Spleen (tissue), 11 donors: ENCODE data around the gene NCS1. TPM values are rescaled to one million over a fixed set of nuclear protein-coding genes. Genes with fewer than 3 reads are reported as not detected.

Experiments used
- DNase-seq: peaks from one replicate; pipeline ENCODE4 v3.0.0-alpha.2; 2020
- H3K27ac ChIP-seq, 8 donors: fragments of 200-600 bp; sonication (generic) in 7 of 8; 1 replicate in 4 of 8; 2 replicates in 4 of 8; pipeline versions ENCODE4 v1.5.0 to v1.8.0; 2016 to 2021; ENCODE audit warnings: inconsistent platforms in 4 of 8, mild to moderate bottlenecking in 4 of 8, moderate library complexity in 1 of 8
- H3K27me3 ChIP-seq, 7 donors: fragments of 200-600 bp; sonication (generic) in 6 of 7; replicated peaks in 1 of 7; 1 replicate in 4 of 7; 2 replicates in 3 of 7; pipeline versions ENCODE4 v1.5.0 to v1.8.0; 2016 to 2021; ENCODE audit warnings: inconsistent platforms in 3 of 7, mild to moderate bottlenecking in 1 of 7
- H3K36me3 ChIP-seq, 6 donors: fragments of 200-600 bp; sonication (generic) in 5 of 6; 1 replicate in 4 of 6; 2 replicates in 2 of 6; pipeline versions ENCODE4 v1.5.0 to v1.8.0; 2016 to 2021; ENCODE audit warnings: inconsistent platforms in 2 of 6
- H3K4me1 ChIP-seq, 6 donors: fragments of 200-600 bp; sonication (generic) in 5 of 6; 1 replicate in 3 of 6; 2 replicates in 3 of 6; pipeline versions ENCODE4 v1.5.0 to v1.8.0; 2016 to 2021; ENCODE audit warnings: inconsistent platforms in 3 of 6
- H3K4me3 ChIP-seq, 8 donors: fragments of 200-600 bp; sonication (generic) in 7 of 8; 1 replicate in 4 of 8; 2 replicates in 4 of 8; pipeline versions ENCODE4 v1.5.0 to v1.8.0; 2016 to 2021; ENCODE audit warnings: inconsistent platforms in 4 of 8, mild to moderate bottlenecking in 4 of 8, moderate library complexity in 2 of 8
- H3K9me3 ChIP-seq, 8 donors: fragments of 200-600 bp; sonication (generic) in 7 of 8; 1 replicate in 4 of 8; 2 replicates in 4 of 8; pipeline versions ENCODE4 v1.5.0 to v1.8.0; 2016 to 2021; ENCODE audit warnings: inconsistent platforms in 4 of 8
- POLR2A ChIP-seq, 3 donors: fragments of 450-650 bp; IDR thresholded peaks; one replicate each; pipeline ENCODE4 v1.5.1; 2017; ENCODE audit warnings: antibody characterized with exemption in 3 of 3, mild to moderate bottlenecking in 1 of 3
- POLR2AphosphoS5 ChIP-seq, 3 donors: sonication (generic); formaldehyde crosslinking; IDR thresholded peaks; one replicate each; pipeline ENCODE4 v1.5.1; 2017; ENCODE audit warnings: antibody characterized with exemption in 3 of 3
- WGBS, 5 donors: extraction: QIAGEN DNeasy Blood & Tissue Kit in 3 of 5; methylation state at CpG; one replicate each; pipeline versions ENCODE4 v1.1.5 to v1.1.7; 2013 to 2018; 5-methylcytosine and 5-hydroxymethylcytosine counted together
- intact Hi-C: fragments of 100-400 bp; cut with DNase I; formaldehyde crosslinking; loops from one replicate; pipeline ENCODE4 v1.15.0; 2023; ENCODE audit warnings: low total_unique reads
- polyA plus RNA-seq, 3 donors: library from polyadenylated mRNA; stranded (reverse); fragments of 200-250 nt; gene quantifications; one replicate each; pipeline ENCODE4 v1.2.1, GENCODE V29; 2013
- total RNA-seq, 7 donors: library from RNA; depleted of rRNA in 3 of 7; stranded (reverse); fragments of >200 nt in 3 of 7; fragmentation: NEBNext Ultra II Directional in 4 of 7; extraction: Animal tissue kit (Norgen Biotek cat#: 25700) in 4 of 7; gene quantifications; one replicate each; pipeline versions ENCODE4 v1.1.0 to v1.2.1, GENCODE V29; 2016 to 2021
- TF ChIP-seq, protein P1 (sequence below), 11 experiments: fragments of 200-600 bp in 7 of 11; fragments of 450-650 bp in 4 of 11; sonication (generic) in 4 of 11; IDR thresholded peaks in 8 of 11; conservative IDR thresholded peaks in 3 of 11; 1 replicate in 7 of 11; 2 replicates in 4 of 11; pipeline versions ENCODE4 v1.4.0 to v1.8.0; 2016 to 2021; ENCODE audit warnings: antibody characterized with exemption in 11 of 11, inconsistent platforms in 4 of 11, mild to moderate bottlenecking in 1 of 11
- donor health status: healthy with polysubstance abuse.
- donor health status: DM: no; HTN: no; CAD: no; lungs with moderate emphysema.
- donor health status: DM: no; HTN: no; CAD: no.
- donor health status: Bipolar disorder and iron deficiency.
- donor health status: healthy.
- donor health status: DM: no; HTN: no; CAD: no.
- donor health status: DM: yes; HTN: yes; CAD: no.

The NCS1 gene
- total and polyA plus RNA-seq, 10 donors = 0.46 to 2.5 (median 1.3) TPM

DNA sequence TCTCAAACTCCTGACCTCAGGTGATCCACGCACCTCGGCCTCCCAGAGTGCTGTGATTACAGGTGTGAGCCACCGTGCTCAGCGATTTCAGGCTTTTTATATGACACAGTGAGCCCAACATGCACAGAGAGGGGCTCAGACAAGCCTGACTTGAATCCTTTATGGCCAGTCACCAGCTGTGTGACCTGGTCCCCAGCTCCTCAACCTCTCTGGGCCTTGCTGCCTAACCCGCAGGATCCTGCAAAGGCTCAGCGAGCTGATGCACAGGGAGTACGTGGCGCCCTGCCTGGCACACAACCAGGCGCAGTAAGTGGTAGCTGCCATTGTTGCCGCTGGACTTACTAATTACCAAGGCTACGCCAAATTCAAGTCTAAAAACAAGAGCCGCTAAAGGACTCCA lies 16.6 kb upstream of the NCS1 start:
- Histone ChIP-seq H3K36me3 (no peaks in the 10 kb centered on the region), H3K4me3 (no peak overlapping the region), H3K4me1 (no peaks in the 10 kb centered on the region), H3K9me3 (no peaks in the 10 kb centered on the region), H3K27me3 (peaks cover 0 to 9% (median 0%) of the 10 kb centered on the region in 7 donors), H3K27ac (no peak overlapping the region)
- WGBS, 5 donors = 86 to 97% (median 96%) methylated on average over 12 of the region's 12 CpGs
- TF ChIP-seq, protein P1, sequence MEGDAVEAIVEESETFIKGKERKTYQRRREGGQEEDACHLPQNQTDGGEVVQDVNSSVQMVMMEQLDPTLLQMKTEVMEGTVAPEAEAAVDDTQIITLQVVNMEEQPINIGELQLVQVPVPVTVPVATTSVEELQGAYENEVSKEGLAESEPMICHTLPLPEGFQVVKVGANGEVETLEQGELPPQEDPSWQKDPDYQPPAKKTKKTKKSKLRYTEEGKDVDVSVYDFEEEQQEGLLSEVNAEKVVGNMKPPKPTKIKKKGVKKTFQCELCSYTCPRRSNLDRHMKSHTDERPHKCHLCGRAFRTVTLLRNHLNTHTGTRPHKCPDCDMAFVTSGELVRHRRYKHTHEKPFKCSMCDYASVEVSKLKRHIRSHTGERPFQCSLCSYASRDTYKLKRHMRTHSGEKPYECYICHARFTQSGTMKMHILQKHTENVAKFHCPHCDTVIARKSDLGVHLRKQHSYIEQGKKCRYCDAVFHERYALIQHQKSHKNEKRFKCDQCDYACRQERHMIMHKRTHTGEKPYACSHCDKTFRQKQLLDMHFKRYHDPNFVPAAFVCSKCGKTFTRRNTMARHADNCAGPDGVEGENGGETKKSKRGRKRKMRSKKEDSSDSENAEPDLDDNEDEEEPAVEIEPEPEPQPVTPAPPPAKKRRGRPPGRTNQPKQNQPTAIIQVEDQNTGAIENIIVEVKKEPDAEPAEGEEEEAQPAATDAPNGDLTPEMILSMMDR (IDR thresholded peaks at IDR 0.05 in 8 of 11, conservative IDR thresholded peaks at IDR 0.05 in 3 of 11) = no peak
- TF ChIP-seq POLR2AphosphoS5 (IDR thresholded peaks at IDR 0.05) (no peak), POLR2A (IDR thresholded peaks at IDR 0.05) (no peak)
- no peak for DNase-seq
- intact Hi-C loops = no loop called here

DNA sequence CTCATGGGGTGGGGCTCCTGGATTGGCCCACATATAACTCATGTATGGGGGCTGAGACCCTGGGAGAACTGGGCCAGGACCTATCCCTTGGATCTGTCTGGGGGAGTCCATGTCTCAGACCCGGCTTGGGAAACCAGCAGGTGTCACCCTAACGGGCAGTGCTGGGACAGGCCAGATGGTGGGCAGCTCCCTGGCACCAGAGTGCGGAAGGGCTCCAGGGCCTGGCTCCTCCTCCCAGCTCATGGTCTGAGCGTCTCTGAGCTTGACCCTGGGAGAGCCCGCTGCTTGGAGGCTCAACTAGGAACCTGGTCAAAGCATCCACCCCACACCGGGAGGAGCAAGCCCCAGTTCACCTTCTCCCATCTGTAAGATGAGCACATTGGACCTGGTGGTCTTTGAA lies 15.5 kb upstream of the NCS1 start:
- H3K9me3 ChIP-seq = no peaks in the 10 kb centered on the region
- H3K4me1 ChIP-seq = no peaks in the 10 kb centered on the region
- no peaks in the 10 kb centered on the region for H3K36me3 ChIP-seq
- H3K27ac ChIP-seq = no peak overlapping the region
- DNase-seq = no peak
- peaks cover 0 to 9% (median 0%) of the 10 kb centered on the region in 7 donors for H3K27me3 ChIP-seq
- no peak overlapping the region for H3K4me3 ChIP-seq
- TF ChIP-seq POLR2AphosphoS5 (IDR thresholded peaks at IDR 0.05) (no peak), POLR2A (IDR thresholded peaks at IDR 0.05) (no peak)
- TF ChIP-seq, protein P1 (IDR thresholded peaks at IDR 0.05 in 8 of 11, conservative IDR thresholded peaks at IDR 0.05 in 3 of 11) = no peak
- intact Hi-C loops = no loop called here
- 18 to 72% (median 68%) methylated on average over 2 to 6 of the region's 6 CpGs for WGBS, 5 donors

DNA sequence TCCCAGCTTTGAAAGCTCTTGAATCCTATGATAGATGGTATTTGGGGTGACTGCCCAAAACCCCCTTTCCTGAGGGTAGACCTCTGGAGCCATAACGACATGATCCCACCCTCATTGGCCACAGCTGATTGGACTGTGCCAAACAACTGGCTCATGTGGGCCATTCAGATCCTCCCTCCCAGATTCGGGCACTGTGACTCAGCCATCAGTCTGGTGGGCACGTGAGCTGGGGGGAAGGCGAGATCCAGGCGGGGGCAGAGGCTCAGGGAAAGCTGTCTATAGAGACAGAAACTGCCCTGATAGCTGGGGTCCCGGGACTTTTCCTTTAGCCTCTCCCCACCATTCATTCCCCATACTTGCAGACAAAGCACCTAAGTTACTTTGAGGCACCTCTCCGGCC lies 15.1 kb upstream of the NCS1 start:
- 73 to 88% (median 76%) methylated on average over 6 to 7 of the region's 7 CpGs for WGBS, 5 donors
- no peaks in the 10 kb centered on the region for H3K36me3 ChIP-seq
- H3K27ac ChIP-seq = no peak overlapping the region
- TF ChIP-seq POLR2AphosphoS5 (IDR thresholded peaks at IDR 0.05) = no peak
- TF ChIP-seq POLR2A (IDR thresholded peaks at IDR 0.05) = no peak
- TF ChIP-seq, protein P1 (IDR thresholded peaks at IDR 0.05 in 8 of 11, conservative IDR thresholded peaks at IDR 0.05 in 3 of 11) = no peak
- peaks cover 0 to 9% (median 0%) of the 10 kb centered on the region in 7 donors for H3K27me3 ChIP-seq
- H3K4me3 ChIP-seq = no peak overlapping the region
- no peak for DNase-seq
- H3K9me3 ChIP-seq = no peaks in the 10 kb centered on the region
- no peaks in the 10 kb centered on the region for H3K4me1 ChIP-seq
- intact Hi-C loops = no loop called here

DNA sequence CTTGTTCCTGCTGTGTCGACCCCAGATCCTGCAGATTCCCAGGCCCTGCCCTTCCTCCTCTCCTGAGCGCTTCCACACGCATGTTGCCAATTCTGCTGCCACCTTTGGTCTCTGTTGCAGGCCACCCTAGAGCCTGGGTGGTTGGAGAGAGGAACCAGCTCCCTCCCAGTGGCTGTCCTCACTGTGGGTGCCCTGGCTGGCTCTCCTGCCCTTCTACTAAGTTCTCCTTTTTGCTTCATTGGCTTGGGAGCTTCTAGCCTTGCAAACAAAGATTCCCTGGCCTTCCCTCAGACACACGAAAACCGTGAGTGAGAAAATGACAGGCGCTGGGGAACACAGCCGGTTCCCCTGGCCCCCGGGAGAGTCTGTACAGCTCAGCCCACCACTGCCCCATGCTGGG lies 14.2 kb upstream of the NCS1 start:
- intact Hi-C loops = no loop called here
- Histone ChIP-seq H3K36me3 (no peaks in the 10 kb centered on the region), H3K4me1 (no peaks in the 10 kb centered on the region), H3K9me3 (no peaks in the 10 kb centered on the region), H3K27me3 (peaks cover 0 to 16% (median 0%) of the 10 kb centered on the region in 7 donors), H3K27ac (no peak overlapping the region), H3K4me3 (no peak overlapping the region)
- TF ChIP-seq POLR2A (IDR thresholded peaks at IDR 0.05) = no peak
- TF ChIP-seq, protein P1 (IDR thresholded peaks at IDR 0.05 in 8 of 11, conservative IDR thresholded peaks at IDR 0.05 in 3 of 11) = no peak
- TF ChIP-seq POLR2AphosphoS5 (IDR thresholded peaks at IDR 0.05) = no peak
- 80 to 95% (median 87%) methylated on average over 8 of the region's 8 CpGs for WGBS, 5 donors
- DNase-seq = no peak
